DLD1 (cell line): ENCODE measurements around the gene EXOC2.
"Not testable (repeated sequence)": the region's sequence is repeated elsewhere in the genome, so short reads cannot be mapped to it uniquely, and the experiment has no call there.

Experiments used
- in situ Hi-C: cut with HindIII; loops from 2 replicates; pipeline ENCODE4 v1.10.0; 2017; ENCODE audit warnings: low sequenced_read_pairs

Gene EXOC2

DNA sequence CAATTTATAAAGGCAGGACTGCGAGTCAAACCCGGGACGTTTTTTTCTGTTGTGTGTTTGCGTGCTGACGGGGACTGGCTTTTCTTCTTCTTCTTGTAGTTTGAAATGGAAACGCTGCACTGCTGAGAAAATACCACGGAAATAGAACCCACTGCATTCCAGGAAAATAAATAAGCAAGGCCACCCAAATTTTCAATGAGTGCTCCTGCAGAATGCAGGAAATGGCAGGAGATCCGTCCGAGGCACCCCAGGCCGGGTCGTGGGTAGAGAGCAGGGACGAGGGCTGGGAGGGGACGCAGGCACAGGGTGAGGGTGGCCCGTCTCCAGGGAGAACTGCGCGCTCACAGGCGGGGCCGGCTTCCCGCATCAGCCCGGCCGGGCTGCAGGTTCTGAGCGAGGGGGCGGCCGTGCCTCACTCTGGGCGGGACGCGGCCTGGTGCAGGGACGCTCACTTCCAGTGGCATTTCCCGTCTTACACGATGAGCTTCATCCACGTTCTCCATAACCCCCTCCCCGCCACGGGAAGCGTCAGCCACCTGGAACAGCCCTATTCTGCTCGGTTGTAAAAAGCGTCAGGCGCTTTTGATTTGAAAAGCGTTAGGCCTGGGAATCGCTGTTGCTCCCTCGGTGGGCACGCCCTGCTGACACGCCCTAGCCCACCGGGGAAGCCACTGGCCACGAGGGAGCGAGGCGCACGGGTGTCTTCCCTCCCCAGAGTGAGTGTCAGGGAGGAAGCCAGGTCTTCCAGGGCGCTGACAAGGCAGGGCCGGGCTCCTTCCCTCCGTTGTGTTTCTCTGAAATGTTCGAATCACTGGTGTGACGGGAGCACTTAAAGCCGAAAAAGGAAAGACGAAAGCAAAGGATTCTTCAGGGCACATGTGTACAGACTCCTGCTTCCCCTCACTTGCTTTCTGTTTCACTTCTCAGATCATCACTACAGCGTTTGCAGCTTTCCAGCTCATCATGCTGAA, 17.9 kb upstream of the EXOC2 start:
- in situ Hi-C loops = no loop called here

DNA sequence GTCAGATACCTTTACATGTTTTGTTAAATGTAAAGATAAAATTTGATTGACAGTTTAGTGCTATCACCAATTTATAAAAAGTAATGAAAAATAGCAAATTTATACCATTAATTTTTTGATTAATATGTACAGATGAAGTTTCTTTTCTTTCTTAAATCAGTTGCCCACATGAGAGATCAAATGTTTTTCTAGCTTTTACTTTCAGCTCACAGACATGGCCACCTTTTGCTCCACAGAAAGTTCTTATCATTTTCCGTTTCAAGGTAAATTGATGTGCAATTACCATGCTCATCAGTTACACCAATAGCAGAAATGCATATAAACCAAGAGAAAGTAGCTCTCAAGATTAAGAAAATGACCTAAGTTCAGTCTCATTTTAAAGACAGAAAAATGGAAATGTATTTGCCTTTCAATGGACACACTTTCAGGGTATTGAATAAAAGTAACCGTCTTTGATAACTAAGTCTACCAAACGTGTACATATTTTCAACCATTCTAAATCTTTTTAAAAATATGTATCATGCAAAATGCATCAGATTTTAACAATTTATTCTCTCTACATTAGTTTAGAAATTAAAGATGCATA, 16.6 kb upstream of the EXOC2 start:
- in situ Hi-C loops = no loop called here

DNA sequence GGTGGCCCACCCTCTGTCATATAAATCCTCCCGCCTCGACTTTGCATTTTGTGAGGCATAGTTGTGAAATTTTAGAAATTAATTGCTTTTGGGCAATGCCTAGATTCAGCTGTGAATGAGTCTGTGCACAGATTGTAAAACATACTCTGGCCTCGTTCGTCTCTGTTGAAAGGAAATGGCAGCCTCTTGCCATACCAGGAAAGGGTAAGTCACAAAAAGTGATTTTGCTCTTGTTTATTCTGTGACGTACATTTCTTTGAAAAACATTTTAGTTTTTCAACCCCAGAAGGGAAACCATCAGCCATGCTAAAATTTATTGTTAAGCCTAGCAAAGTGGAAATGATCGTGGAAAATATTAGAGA, 15.3 kb upstream of the EXOC2 start:
- in situ Hi-C loops = no loop called here

DNA sequence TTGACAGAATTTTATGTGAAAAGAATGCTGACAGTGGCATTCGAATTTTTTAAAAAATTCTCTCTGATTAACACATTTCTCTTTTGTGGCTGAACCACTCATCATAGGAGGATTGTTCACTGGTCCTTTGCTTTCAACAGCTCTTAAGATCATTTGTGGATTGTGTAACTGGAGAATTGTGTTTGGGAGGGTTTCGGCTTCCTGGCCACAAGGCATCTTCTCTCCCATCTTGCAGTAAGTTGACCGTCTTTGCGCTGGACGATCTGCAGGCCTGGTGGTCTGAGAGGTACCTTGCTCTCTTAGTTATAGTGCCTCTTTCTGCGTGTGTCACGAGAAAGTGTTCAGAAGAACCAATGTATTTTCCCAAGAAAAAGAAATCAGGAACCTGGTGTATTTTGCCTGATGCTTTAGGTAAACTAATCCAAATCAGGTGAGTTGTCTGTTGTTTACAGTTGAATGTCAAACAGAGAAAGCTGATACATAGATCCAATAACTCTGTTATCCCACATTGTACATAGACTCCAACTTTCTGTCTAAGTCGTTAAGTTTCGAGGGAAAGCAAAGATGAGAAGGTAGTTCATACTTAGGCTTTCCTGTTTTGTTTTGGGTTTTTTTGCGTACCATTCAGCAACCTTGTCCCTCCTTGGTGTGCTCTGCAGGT, 14.8 kb upstream of the EXOC2 start:
- in situ Hi-C loops = no loop called here

DNA sequence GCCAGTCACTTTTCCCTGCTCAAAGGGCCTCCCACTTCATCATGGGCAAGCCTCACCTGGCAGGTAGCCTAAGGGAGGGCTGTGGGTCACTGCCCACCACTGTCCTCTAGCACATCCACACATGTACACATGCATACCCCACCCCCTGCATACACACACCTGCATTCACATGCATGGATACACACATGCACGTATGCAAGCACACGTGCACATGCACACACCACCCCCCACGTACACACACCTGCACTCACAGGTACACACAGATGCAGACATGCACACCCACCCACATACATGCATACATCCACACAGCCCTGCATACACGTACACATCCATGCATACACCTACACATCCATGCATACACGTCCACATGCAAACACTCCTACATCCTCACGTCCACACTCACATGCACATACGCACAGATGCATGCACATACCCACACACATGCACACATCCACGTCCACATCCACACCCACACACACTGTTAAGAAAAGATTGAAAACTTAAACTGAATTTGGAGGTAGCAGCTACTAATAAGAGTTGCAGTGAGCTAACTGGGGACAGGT, 14.0 kb upstream of the EXOC2 start:
- in situ Hi-C loops = no loop called here

DNA sequence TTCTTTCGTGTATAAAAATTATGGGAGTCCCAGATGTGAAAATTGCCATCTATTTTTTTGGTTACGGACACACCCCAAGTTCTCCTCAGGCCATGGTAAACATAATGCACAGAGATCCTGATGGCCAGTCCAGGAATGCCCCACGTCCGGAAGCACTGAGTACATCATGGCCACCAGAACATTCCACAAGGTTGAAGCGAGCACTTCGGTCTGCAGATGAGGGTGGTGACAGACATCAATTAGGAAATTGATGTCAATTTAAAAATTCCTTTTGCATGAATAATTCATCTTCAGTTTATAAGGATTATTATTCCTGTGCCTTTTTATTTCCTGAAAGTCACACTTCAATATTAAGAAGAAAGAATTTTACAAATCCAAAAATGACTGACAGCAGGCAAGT, 13.2 kb upstream of the EXOC2 start:
- in situ Hi-C loops = no loop called here

DNA sequence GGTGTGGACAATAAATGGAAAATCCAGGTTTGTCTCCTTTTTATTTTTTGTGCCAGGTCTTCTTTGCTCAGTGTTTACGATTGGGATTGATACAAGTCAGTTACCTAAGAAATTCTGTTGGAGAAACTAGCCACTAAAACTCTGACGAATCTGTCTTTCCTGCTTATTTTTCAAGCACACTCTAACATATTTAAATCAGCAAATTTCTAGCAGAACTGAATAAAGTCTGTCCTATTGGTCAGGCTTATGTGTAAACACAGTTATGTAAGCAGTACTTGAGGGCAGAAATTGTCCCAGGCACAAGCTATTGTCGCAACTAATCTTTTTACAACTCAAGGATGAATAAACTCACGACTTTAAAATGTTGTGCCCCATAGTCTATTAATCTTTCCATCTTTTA, 12.1 kb upstream of the EXOC2 start:
- in situ Hi-C loops = no loop called here

DNA sequence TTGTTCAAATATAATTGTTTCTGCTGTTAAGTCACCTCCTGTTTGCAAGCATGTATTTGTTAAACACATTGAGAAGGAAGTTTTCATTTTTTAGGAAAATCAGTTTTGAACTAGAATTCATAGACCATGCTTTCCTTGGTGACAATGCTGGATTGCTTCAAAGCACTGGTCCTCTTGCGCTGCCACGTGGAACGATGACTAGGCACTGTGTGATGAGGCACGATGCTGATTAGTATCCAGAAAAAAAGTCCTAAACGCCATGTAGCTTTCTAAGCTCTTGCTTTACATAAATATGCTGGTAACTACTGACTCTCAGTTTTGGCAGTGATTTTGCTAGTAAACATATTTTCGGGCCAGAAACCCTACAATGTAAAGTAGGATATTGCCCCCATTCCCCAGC, 11.1 kb upstream of the EXOC2 start:
- in situ Hi-C loops = no loop called here

DNA sequence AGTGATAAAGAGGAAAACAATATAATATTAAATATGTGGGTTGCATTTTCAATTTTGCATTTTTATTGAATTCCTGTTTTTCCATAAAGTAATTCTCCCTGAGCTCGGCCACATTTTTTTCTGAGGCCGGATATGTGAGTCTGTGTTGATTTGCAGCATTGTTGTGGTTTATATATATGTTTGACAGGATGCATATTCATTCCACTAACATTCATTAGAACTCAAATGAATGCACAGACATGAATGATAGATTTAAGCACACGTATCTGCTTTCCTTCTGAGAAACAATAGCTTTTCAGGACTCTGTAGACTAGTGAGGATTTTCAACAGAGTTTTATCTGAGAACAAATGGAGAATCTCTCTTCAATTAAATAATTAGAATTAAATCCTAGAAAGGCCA, 10.6 kb upstream of the EXOC2 start:
- in situ Hi-C loops = no loop called here

DNA sequence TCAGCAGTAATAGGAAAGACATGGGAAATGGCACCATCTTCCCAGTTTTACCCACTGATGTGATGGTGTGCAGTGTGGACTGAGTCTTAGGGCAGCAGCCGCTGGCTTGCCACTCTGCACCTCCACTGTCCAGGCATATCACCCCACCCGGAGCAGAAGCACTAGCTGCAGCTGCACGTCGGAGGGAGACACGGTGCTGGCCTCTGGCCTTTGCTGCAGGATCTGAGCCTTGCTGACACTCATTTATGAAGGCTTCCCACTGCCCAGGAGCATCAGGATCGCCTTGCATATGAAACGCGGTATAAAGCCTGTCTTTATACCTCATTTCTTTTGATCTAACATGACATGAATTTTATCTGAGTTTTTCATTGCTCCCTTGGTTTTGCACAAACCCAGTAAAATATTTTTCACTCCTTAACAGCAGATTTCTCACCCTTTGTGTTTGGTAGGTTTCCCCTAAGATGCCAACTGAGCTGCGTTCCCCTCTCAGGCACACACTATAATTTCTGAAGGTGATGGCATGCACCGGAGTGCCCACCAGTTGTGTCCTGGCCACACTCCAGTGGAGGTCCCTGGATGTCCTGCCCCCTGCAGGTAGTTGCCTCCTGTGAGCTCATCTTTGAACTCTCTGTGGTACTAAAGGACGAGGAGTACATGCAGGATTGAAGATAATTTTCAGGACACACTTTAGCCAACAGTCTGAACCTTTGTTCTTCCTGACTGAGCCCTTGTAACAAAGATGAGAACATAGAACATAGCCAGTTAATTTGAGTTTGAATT, 9.0 kb upstream of the EXOC2 start:
- in situ Hi-C loops = no loop called here

DNA sequence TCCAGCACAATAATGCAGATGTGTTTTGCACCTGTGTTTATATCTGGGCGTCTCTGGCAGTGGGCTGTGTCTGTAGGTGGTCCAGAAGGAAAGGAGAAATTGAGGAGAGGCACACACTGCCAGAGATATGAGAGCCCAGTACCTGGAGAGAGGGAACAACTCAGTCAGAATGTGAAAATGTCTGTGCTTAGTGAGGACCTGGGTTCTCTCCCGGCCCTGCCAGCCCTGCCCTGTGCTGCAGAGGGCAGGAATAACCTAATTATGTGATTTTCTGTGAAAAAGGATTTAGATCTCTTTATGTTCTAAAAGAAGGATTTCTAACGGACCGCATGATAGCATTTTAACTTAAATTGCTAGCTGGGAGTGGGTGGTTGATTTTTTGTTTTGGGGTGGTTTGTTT, 8.3 kb upstream of the EXOC2 start:
- in situ Hi-C loops = no loop called here

DNA sequence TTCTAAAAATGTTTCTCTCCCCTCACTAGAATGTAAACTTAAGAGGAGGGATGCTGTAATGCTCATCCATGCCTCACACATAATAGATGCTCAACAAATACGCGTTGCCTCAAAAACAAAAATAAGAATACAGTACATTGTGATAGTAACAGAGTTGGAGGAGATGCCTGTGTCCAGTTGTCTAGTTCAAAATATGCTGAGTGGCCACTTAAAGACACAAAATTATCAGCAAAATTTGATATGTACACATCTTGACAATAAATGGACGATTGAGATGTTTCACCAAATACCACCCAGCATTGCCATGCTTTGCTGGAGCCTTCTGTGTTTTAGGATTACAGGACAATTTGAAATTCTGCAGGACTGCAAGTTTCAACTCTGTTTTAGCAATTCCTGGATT, 7.6 kb upstream of the EXOC2 start:
- in situ Hi-C loops = no loop called here

DNA sequence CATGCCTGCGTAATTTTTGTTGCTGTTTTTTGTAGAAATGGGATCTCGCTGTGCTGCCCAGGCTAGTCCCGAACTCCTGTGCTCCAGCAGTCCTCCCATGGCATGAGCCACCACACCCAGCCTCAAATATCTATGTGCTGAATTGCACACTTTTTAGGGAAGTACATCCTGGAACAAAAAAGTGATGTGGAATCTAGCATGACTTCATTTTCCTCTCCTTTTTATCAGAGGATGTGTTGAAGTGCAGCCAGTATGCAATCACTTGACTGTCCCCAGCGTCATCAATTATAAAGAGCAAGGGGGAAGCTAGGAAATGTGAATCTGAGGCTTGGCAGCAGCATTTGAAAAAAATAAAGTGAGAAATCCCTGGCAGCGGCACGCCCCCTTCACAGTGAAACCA, 6.4 kb upstream of the EXOC2 start:
- in situ Hi-C loops = no loop called here

DNA sequence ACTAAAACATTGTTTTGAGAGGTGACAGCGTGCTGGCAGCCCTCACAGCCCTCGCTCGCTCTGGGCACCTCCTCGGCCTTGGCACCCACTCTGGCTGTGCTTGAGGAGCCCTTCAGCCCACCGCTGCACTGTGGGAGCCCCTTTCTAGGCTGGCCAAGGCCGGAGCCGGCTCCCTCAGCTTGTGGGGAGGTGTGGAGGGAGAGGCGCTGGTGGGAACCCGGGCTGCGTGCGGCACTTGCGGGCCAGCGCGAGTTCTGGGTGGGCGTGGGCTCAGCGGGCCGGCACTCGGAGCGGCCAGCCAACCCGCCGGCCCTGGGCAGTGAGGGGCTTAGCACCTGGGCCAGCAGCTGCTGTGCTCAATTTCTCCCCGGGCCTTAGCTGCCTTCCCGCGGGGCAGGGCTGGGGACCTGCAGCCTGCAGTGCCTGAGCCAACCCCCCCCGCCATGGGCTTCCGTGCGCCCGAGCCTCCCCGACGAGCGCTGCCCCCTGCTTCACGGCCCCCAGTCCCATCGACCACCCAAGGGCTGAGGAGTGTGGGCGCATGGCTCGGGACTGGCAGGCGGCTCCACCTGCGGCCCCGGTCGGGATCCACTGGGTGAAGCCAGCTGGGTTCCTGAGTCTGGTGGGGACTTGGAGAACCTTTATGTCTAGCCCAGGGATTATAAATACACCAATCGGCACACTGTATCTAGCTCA, 1.6 kb upstream of the EXOC2 start:
- in situ Hi-C loops = not testable (repeated sequence)

DNA sequence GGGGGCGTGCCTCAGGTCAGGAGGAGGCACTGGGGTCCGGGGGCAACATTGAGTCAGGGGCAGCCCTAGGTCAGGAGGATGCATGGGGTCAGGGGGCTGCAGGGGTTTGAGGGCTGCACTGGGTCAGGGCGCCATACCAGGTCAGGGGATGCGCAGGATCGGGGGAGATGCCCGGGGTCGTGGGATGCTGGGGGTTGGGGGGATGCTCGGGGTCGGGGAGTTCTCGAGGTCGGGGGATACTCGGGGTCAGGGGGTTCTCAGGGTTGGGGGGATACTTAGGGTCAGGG, 727 bp upstream of the EXOC2 start:
- in situ Hi-C loops = no loop called here

DNA sequence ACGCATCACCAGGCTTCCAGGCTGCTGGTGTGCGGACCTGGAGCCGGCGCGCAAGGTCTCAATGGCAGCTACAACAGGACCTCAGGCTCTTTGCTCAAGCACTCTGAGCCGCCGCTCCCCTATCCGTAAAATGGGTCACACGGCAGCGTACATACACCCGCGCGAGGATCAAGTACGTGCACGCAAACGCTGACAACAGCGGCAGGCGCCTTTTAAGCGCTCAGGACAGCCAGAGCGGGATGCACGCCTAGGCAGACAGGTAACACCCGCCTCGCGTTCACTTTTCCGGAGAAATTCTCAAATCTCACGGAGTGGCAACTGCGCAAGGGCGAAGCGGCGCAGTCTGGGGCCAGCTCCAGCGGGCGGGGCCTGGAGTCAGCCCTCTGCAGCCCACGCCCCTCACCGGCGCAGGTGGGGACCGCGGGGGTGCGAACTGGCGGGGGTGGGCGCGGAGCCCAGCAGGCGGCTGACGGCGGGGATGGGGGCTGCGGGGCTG, 535 bp downstream of the EXOC2 start:
- in situ Hi-C loops = no loop called here

DNA sequence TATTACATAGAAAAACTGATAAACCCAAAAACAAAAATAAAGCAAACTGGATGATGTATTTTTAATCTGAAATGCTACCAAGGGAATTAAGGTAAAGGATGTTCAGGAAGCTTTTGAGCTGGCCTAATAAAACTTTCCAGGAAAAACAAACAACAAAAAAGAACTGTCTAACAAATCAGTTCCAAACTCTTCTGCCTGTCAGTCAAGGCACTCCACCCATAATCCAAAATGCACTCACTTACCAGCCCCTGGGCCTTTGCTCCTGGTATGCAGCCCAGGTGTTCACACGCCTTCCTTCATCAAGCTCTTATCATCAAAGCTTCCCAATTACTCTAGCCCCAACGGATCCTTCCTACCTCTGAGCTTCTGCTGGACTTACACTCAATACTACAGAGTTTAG, 3.7 kb downstream of the EXOC2 start:
- in situ Hi-C loops = no loop called here

DNA sequence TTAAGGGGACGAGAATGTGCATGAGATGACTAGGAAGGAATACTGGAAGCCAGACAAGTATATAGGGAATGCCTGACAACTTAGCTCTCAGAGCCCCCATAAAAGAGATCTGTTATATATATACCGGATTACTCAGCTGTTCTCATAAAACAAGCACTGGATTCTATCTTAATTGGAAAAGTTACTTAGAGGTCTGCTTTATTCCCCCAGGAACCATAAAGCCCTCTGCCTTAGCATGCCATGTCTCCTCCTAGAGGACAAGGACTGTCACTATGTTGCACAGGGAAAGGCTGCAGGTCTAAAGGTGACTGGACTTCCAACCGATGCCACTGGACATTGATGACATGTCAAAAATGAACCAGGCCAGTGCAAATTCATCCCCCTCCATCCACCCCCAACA, 6.4 kb downstream of the EXOC2 start:
- in situ Hi-C loops = no loop called here

DNA sequence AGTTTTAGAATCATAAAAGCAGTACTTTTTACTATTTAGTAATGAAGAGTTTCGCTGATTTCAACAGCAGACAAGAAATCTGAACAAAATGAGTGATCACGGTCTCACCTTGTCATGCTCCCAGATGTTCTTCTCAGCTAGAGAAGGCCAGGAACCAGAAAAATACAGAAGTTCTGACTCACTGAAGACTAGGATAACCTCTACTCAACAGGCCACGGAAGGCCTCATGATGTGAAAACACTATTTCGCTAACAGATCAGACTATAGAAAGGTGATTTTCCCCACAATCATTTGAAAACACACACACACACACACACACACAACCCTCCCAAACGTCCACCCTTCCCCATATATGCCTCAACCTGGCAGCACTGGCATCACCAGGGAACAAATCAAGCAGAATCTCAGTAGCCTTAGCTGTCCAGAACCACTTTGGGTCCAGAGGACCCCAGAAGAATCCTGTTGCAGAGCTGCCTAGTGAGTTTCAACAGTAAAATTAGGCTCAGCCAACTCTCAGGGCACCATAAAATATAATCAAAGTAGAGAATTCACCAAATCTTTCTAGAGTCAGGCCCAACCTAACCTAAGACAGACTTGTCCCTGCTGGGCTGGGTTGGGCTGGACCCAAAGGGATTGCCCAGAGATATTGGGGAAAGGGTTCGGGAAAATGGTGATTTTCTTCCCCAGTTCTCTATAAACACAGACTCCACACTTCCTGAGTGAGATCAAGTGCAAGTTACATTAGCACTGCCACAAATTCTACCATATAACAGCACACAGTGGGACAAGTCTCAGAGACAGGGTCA, 7.9 kb downstream of the EXOC2 start:
- in situ Hi-C loops = no loop called here
